ENCODE data around the gene DUSP9.

DNA sequence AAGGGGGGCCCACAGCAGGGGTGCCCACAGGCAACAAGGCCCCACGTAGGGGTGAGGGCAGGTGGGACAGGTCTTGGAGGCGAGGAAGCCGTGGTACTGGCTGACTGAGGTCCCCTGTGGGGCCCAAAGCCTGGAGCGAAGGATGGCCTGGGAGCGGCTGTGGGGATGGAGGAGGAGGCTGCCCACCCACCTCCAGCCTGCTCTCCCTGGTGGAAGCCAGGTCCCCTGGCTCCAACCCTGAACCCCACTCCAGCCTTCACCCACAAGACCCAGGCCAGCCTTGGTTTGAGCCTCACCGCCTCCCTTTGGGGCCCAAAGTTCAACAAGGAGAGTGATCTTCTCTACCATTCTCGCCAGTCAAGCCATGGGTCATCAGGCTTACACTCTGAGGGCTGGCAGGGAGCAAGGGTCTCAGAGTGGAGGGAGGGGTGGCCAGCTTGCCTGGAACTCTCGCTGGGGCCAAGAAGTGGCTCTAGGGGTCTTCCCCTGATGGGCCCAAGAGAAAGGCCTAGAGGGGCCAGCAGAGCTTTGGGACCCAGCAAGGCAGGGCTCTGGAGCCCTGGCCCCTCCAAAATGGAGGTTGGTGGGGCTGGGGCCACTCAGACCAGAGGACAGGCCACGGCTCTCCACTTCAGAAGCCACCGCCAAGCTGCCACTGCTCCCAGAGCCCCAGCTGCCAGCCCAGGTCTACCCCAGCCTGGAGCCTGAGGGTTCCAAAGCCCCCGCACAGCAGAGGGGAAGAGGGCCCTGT lies 21.6 kb downstream of the DUSP9 start:
- TF ChIP-seq POLR2A (IDR thresholded peaks at IDR 0.05): no peak
- TF ChIP-seq, protein P1, sequence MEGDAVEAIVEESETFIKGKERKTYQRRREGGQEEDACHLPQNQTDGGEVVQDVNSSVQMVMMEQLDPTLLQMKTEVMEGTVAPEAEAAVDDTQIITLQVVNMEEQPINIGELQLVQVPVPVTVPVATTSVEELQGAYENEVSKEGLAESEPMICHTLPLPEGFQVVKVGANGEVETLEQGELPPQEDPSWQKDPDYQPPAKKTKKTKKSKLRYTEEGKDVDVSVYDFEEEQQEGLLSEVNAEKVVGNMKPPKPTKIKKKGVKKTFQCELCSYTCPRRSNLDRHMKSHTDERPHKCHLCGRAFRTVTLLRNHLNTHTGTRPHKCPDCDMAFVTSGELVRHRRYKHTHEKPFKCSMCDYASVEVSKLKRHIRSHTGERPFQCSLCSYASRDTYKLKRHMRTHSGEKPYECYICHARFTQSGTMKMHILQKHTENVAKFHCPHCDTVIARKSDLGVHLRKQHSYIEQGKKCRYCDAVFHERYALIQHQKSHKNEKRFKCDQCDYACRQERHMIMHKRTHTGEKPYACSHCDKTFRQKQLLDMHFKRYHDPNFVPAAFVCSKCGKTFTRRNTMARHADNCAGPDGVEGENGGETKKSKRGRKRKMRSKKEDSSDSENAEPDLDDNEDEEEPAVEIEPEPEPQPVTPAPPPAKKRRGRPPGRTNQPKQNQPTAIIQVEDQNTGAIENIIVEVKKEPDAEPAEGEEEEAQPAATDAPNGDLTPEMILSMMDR (IDR thresholded peaks at IDR 0.05 in 4 of 5, conservative IDR thresholded peaks at IDR 0.05 in 1 of 5): no peak
